GM19238 (cell line): ENCODE data around the gene BHLHA15.

Experiments
- DNase-seq: peaks from one replicate; pipeline ENCODE4 v3.0.0; 2011; ENCODE audit warnings: low spot score; ENCODE audit not compliant: insufficient read length

BHLHA15 gene

GRCh38 chr7:98211221-98211675 is at the start of gene BHLHA15:
Gene BHLHA15, plus strand, starts transcription at chr7:98211439. Its CDS starts 871 bp downstream, at chr7:98212310.
- DNase-seq = peak; percentile 51

- DNase-seq = no peak
These were observed 48.5 kb upstream of the BHLHA15 start for GRCh38 chr7:98162758-98163157.

- no peak for DNase-seq
These were observed 48.0 kb upstream of the BHLHA15 start for GRCh38 chr7:98163269-98163668.

- no peak for DNase-seq
These were observed 47.3 kb upstream of the BHLHA15 start for GRCh38 chr7:98163704-98164494.

DNA sequence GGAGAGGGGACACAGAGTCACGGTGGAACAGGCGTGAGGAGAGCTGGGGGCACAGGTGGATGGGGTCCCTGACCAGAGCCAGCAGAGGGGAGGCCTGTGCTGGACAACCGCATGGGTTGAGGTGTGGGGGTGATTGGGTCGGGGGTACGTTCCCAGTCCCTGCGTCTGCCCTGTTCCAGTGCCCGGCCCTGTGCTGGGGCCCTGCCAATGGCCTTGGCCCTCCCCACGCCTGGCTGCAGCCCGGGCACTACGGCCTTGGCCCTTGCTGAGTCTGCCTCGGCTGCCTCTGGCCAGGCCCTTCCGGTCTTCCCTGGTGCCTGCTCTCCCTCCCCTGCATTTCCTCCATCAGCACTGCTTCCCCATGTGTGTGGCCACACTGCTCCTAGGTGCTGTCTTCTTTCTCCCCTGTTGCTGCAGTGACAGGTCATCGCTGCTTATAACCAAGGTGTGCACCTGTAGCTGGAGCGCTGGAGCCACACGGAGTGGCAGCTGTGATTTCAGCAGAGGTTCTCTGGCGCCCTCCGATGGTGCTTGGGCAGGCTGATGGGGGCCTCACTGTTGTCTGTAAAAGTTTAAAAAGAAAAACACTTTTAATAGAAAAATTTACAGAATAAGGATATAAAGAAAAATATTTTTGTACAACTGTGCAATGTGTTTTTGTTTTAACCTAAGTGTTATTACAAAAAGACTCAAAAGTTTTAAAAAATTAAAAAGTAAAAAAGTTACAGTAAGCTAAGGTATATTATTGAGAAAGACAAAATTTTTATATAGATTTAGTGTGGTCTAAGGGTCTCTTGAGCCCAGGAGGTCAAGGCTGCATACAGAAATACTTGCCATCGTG is 45.2 kb upstream of the BHLHA15 start:
- DNase-seq = peak; percentile 45

DNA sequence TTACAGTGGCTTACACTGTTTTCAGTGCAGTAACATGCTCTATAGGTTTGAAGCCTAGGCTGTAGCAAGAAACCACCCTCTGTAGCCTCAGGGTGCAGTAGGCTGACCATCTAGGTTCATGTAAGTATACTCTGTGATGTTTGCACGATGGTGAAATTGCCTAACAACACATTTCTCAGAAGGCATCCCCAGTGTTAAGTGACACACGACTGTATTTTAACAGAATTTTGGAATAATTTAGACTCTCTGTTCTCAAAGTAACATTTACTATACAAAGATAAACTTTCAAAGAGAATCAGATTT is 44.6 kb upstream of the BHLHA15 start:
- no peak for DNase-seq

DNA sequence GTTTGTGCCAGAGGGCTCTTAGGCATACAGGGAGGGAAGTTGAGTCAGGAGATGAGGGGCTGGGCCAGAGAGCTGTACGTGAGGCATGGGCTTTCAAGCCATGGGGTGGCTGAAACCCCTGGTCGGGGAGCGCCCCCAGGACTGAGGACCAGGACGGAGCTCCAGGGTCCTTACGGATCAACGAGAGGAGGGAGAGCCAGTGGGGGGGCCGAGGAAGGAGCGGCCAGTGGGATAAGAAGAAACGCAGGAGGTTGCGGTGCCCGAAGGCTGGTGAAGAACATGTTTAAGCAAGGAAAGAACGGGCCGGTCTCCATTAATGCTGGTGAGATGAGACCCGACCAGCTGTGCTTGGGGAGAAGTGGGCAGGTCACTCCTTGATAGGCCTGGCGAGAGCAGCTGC is 43.6 kb upstream of the BHLHA15 start:
- DNase-seq = no peak

DNA sequence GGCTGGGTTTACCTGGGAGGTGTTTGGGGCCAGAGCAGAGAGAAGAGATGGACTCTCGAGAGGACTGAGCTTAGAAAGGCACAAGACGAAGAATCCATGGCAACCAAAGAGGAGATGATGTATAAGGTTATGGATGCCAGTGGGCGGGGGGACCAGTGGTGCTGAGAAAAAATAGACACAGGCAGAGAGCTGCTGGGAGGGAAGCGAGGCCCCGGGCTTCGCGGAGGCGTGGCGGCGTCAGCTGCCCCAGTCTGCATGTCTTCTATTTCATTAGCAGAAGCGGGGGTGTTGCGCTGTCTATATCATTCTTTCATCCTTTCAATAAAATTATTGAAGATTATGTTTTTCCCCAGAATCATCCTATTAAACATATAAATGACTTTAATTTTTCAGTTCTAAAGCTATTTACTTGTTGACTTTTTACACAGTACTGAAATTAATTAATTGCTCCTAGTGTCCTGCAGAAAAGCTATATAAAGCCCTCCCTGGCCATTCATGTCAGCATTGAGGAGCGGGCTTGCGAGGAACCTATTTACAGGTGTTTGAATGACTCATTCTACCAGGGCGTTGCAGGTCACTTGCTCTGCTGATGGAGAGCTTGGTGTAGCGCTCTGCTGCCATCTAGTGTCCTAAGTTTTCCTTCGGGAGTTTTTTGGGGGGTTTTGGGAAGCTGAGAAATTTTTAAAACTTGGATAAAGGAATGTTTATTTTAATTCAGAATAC is 42.9 kb upstream of the BHLHA15 start:
- DNase-seq = peak; percentile 68

GRCh38 chr7:98168904-98169621 is 42.2 kb upstream of the BHLHA15 start:
- DNase-seq = no peak

- DNase-seq = no peak
These were observed 40.3 kb upstream of the BHLHA15 start for GRCh38 chr7:98170966-98171365.

DNA sequence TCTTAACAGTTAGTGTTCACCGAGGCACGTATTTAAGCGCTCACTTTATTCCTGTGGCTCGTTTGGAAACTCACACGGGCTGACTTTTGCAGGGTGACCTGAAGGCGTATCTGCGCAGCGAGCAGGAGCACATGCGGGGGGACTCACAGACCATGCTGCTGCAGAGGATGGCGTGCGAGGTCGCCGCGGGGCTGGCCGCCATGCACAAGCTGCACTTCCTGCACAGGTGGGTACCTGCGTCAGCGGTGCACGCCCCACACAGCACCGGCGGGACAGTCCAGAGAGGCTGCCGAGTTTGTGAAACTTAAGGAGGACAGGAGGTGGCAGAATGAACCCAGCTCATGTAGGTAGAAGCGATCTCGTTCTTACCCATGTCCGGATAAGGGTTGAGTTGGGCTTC is 39.8 kb upstream of the BHLHA15 start:
- DNase-seq = no peak

DNA sequence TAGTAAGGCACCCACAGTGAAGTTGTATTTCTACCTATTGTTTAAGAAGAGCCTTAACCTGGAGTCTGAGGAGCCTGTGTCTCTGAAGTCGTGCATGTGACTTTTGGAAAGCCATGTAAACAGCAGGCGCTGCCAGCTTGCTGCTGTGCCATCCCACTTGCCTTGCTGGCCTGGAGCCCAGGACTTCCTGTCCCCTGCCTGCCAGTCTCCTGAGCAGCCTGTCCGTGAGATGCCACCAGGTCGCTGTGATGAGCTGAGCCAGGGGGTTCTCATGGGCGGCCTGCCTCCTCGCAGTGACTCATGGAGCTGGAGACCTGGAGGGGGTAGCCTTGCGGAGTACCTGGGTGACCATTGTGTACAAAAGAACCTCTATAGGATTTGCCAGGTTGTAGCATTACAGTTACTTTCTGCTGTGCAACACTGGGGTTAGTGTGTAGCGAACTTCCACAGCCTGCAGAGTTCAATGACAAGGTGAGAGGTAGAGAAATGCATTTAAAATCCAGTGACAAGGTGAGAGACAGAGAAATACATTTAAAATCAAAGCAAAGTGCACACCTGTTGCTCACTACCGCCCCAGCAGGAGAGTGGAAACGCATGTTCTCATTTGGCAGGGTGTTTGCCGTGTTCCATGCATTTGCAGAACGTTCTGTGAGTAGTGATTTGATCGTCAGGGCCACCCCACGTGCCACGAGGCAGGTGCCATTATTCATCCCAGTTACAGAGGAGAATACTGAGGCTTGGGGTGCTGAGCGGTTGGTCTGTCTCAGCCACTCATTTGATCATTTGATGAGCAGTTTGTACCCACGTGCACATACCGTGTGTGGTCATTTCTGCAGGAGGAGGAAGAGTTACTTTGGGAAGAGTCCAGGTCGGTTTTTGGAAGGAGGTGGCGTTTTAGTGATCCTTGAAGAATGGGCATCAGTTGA is 36.6 kb upstream of the BHLHA15 start:
- no peak for DNase-seq

GRCh38 chr7:98175260-98175940 is 35.8 kb upstream of the BHLHA15 start:
- no peak for DNase-seq

DNA sequence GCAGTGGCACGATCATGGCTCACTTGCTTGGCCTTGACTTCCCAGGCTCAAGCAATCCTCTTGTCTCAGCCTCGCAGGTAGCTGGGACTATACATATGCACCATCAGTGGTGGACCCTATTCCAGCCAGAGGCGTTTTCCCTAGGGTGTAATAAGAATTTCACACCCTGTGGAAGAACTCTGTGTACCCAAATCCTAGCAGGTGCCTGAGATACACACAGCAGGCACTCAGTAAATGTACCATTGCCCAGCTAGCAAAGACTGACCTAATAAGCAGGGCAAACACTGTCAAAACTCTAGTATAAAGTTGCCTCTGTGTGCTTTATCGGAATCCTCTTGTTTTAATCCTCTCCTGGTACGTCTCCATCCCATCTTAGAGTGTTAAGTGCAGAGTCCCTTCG is 33.7 kb upstream of the BHLHA15 start:
- no peak for DNase-seq

- no peak for DNase-seq
These were observed 32.9 kb upstream of the BHLHA15 start for GRCh38 chr7:98178321-98178720.

GRCh38 chr7:98178762-98179490 is 32.3 kb upstream of the BHLHA15 start:
- no peak for DNase-seq

DNA sequence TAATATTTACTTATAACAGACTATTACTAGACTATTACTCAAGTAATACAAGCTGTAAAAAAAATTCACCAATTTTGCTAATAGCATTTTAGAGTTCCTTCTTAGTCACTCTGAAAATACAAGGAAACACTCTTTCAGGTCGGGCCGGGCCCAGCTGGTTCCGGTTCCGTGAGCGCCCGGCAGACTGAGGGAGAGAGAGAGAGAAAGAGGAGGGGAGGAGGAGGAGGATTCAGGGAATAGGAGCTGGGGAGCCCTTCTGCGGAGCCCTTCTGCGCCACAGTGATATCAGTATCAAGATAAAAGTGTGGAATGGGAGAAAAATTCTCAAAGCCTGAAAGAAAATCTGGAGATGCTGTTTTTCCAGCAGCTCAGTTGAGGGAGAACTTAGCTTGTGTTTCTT is 30.5 kb upstream of the BHLHA15 start:
- no peak for DNase-seq

- no peak for DNase-seq
These were observed 26.1 kb upstream of the BHLHA15 start for GRCh38 chr7:98185101-98185500.
